Suppressor macrophage treated with lipopolysaccharide for 1 hour (primary cell): ENCODE results near the gene MCOLN1.
"Not testable (repeated sequence)": the region's sequence is repeated elsewhere in the genome, so short reads cannot be mapped to it uniquely, and the experiment has no call there.

Experiments
- DNase-seq, 3 donors: peaks; one replicate each; pipeline ENCODE4 v3.0.0-alpha.2; 2020 to 2022

Gene MCOLN1

DNA sequence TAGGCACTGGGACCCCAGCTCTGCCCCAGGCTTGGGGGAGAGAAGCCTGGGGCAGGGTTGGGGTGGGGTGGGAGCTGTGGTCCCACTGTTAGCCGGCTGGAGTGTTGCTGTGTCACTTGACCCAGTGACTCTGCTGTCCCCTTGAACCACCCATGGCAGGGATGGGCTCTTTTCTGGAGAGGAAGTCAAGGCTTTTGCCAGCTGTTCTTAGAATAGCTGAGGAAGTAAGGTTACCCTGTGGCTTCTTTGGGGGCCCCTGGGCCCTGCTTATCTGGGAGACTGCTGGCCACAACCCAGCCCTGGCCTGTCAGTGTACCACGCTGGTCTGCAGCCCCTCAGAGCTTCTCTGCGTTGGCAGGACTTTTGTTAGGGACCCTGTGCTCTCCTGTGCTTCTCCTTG, 22.2 kb downstream of the MCOLN1 start:
- peak; percentile 57 to 66 (median 60) for DNase-seq

DNA sequence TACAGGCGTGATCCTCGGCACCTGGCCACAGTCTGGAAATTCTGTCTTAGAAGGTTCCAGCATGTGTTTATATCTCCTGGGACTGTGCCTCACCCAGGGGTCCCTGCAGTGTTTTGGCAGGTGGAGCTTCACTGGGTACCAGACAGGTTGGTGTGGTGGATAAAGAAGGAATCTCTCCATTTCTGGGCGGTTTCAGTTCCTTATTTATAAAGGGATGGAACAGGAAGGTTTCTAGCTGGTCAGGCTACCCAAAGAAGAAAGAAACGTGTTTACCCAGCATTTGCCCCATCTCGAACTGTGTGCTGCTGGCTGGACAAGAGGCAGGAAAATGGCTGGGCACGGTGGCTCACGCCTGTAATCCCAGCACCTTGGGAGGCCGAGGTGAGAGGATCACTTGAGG, 22.9 kb downstream of the MCOLN1 start:
- DNase-seq: peak; percentile 14 to 31 (median 26)

DNA sequence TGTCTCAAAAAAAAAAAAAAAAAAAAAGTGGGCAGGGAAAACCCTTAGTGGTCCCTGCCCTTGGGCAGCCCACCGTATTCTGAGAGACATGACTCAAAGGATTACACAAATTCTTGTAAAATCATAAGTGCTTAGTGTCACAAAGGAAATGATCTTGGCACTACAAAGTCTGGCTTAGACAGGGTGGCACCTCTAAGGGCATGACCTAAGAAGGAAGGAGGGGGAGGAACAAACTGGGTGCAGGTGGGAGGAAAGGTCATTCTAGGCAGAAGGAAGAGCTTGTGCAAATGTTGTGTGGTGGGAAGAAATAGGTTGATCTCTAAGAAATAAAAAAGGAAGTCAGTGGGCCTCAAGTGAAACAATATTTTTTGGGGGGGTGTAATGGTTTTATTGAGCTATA, 23.5 kb downstream of the MCOLN1 start:
- DNase-seq: peak; percentile 58 to 71 (median 66)

DNA sequence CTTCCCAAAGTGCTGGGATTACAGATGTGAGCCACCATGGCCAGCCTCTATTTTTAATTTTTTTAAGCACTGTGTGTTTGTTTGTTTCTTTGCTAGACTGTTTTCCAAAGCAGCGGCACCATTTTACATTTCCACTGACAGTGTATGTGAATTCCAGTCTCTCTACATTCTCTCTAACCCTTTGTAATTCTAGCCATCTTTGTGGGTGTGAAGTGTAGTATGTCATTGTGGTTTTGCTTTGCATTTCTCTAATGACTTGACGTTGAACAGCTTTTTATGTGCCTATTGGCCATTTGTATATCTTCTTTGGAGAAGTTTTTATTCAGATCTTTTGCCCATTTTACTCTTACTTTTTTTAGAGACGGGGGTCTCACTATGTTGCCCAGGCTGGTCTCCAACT, 24.7 kb downstream of the MCOLN1 start:
- DNase-seq: peak in 1 of 3 donors; percentile 24

DNA sequence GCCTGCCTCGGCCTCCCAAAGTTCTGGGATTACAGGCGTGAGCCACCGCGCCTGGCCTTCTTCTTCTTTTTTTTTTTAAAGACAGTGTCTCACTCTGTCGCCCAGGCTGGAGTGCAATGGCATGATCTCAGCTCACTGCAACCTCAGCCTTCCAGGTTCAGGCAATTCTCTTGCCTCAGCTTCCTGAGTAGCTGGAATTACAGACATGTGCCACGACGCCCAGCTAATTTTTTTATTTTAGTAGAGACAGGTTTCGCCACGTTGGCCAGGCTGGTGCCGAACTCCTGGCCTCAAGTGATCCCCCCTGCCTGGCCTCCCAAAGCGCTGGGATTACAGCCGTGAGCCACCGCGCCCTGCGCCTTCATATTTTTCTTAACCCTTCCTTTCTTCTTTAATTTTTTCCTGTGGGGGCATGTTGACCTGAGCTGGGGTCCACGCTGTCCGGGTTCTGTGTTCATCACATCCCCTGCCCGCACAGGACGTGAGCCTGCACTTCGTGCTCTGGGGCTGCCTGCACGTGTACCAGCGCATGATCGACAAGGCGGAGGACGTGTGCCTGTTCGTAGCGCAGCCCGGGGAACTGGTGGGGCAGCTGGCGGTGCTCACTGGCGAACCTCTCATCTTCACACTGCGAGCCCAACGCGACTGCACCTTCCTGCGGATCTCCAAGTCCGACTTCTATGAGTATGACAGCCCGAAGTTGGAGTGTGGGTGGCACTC, 27.2 kb downstream of the MCOLN1 start:
- no peak for DNase-seq

DNA sequence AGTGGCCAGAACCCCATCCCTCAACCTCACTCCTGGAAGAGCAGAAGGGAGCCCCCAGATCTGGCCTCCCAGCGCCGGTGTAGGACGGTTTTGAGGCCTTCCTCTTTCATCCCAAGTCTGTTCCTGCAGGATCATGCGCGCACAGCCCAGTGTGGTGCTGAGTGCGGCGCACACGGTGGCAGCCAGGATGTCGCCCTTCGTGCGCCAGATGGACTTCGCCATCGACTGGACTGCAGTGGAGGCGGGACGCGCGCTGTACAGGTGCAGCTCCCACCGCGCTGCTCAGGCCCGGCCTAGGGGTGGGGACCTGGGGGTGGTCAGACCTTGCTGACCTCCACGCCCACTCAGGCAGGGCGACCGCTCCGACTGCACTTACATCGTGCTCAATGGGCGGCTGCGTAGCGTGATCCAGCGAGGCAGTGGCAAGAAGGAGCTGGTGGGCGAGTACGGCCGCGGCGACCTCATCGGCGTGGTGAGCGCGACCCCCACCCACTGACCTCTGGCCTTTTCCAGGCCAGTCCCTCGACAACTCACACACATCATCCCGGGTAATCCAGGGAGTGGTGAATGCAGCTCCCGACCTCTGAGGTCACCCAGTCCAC, 27.8 kb downstream of the MCOLN1 start:
- no peak for DNase-seq

DNA sequence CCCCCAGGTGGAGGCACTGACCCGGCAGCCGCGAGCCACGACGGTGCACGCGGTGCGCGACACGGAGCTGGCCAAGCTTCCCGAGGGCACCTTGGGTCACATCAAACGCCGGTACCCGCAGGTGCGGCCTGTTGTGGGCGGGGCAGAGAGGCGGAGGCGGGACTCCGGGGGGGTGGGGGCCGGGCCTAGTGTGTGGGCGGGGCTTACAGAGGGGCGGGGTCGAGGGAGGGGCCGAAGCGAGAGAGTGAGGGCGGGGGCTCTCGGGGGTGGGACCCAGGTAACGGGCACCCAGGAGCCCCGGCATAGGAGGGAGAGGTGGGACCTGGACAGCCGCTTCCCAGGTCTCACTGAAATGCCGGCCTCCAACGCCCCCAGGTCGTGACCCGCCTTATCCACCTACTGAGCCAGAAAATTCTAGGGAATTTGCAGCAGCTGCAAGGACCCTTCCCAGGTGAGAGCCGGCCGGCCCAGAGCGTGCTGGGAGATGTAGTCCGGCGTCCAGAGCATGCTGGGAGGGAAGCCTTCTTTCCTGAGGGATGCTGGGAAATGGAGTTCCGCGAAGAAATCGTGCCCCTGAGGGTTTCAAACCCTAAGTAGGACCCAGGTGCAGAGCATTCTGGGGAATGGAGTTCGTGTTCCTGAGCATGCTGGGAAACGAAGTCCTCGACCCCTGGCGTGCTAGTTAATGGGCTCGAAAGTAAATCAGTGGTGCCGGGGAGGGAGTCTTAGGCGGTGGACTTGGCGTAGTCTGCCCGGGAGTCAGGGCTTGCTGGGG, 28.8 kb downstream of the MCOLN1 start:
- DNase-seq: no peak

DNA sequence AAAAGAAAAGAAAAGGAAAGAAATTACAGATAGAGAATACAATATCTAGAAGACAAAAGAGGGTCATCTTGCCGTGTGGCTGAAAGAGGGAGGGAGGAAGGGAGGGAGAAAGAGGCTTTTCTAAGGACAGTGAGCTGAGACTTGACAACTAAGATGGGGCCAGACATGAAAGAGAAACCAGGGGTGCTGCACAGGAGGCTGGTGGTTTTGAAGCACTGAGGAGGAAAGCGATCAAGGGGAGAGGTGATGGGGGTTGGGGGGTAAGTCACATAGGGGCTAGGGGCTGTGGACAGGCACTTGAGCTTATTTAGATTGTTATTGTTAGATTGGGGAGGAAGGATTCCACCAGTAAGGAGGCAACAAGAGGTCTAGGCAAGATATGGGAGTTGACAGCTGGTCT, 30.4 kb downstream of the MCOLN1 start:
- DNase-seq: no peak

DNA sequence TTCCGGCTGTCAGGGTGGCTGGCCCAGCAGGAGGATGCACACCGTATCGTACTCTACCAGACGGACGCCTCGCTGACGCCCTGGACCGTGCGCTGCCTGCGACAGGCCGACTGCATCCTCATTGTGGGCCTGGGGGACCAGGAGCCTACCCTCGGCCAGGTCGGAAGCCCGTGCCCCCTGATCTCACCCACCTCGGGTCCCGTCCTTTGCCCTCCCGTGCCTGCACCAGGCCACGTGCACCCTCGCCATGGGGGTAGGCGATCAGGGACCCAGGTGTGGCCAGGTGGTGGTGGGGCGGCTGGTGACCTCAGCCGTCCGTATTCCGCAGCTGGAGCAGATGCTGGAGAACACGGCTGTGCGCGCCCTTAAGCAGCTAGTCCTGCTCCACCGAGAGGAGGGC, 32.1 kb downstream of the MCOLN1 start:
- no peak for DNase-seq

DNA sequence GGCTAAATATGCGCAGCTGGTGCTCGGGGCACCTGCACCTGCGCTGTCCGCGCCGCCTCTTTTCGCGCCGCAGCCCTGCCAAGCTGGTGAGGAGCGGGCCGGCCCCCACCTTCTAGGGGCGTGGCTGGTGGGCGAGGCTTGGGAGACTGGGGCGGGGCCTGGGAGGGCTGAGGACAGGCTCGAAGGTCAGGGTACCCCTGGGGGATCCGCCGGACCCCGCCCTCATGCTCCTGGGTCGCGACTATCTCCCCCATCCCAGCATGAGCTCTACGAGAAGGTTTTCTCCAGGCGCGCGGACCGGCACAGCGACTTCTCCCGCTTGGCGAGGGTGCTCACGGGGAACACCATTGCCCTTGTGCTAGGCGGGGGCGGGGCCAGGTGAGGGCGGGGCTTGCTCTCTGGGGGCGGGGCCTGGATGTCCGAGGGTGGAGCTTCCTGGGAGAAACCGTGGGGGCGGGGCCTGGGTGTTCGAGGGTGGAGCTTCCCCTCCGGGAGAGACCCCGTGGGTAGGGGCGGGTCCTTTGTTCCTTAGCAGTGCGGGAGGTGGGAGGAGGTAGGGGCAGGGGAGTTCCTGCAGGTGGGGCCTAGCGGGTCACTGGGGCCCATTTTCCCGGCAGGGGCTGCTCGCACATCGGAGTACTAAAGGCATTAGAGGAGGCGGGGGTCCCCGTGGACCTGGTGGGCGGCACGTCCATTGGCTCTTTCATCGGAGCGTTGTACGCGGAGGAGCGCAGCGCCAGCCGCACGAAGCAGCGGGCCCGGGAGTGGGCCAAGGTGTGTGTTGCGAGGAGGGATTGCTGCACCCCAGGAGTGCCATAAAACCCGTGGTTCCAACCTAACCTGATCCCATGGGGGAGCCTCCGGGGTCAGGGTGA, 32.8 kb downstream of the MCOLN1 start:
- DNase-seq: peak in 1 of 3 donors; percentile 29

DNA sequence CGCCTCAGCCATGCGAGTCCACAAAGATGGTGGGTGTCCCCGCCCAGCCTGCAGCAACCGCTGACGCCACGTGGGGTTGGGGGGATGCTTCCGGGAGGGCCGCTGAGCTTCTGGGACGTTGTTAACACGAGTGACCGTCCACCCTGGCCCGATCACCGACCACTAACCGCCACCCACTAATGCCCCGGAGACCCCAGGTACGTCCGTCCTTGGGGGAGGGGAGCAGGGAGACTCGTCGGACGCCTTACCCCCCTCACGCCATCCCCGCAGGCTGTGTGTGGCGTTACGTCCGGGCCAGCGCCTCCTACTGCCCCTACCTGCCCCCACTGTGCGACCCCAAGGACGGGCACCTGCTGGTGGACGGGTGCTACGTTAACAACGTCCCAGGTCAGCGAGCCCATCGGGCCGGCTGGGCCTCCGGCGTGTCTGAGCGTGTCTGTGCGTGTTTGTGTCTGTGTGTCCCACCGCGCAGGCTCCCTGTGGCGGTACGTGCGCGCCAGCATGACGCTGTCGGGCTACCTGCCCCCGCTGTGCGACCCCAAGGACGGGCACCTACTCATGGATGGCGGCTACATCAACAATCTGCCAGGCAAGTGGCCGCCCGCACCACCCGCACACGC, 34.4 kb downstream of the MCOLN1 start:
- no peak for DNase-seq

DNA sequence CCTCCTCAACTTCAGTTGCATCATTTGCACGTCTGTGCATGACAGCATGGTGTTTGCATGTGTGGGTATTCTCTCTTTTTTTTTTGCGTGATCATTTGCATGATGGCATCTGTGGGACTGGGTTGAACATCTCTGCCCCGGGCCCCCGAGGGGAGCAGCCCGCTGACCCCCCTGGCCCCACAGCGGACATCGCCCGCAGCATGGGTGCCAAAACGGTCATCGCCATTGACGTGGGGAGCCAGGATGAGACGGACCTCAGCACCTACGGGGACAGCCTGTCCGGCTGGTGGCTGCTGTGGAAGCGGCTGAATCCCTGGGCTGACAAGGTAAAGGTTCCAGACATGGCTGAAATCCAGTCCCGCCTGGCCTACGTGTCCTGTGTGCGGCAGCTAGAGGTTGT, 36.2 kb downstream of the MCOLN1 start:
- no peak for DNase-seq

DNA sequence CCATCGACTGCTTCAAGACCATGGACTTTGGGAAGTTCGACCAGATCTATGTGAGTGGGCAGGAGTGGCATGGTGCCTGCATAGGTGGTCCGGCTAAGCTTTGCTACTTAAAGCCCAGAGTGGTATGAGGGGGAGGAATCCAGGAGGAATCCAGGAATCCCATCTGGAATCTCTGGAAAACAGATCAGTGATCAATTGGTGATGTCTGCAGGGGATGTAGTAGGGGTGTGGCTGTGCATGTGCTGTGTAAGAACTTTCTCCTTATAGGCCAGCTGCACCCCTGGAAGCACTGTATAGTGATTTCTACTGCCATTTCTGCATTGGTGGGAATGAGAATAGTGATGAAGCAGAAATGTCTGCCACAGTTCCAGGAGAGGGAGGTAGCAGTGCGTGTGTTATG, 36.7 kb downstream of the MCOLN1 start:
- DNase-seq: no peak

DNA sequence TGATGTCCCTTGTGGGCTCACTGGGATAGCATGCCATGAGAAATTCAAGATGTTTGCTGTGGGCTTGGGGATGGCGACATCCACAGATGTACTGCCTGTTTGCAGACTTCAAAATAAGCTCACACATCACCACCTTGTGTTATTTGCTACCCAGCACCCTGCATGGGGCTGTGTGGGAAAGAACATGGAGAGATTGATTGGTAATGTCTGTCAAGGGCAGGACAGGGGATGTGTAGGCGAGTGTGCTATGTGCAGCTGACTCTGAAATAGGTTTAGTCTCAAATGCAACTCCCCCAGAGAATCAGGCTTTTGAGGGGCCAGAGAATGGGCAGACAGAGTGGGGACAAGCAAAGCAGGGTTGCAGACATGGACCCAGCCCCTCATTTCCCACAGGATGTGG, 37.8 kb downstream of the MCOLN1 start:
- DNase-seq: no peak

DNA sequence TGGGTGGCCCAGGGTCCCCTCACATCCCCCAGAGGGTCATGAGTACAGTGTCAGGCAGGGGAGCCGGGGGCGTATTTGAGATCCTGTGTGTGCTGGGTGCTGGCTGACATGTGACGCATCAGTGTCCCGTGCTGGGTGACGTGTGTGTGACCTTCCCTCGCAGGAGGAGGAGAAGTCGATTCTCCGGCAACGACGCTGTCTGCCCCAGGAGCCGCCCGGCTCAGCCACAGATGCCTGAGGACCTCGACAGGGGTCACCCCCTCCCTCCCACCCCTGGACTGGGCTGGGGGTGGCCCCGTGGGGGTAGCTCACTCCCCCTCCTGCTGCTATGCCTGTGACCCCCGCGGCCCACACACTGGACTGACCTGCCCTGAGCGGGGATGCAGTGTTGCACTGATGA, 38.9 kb downstream of the MCOLN1 start:
- DNase-seq: no peak

DNA sequence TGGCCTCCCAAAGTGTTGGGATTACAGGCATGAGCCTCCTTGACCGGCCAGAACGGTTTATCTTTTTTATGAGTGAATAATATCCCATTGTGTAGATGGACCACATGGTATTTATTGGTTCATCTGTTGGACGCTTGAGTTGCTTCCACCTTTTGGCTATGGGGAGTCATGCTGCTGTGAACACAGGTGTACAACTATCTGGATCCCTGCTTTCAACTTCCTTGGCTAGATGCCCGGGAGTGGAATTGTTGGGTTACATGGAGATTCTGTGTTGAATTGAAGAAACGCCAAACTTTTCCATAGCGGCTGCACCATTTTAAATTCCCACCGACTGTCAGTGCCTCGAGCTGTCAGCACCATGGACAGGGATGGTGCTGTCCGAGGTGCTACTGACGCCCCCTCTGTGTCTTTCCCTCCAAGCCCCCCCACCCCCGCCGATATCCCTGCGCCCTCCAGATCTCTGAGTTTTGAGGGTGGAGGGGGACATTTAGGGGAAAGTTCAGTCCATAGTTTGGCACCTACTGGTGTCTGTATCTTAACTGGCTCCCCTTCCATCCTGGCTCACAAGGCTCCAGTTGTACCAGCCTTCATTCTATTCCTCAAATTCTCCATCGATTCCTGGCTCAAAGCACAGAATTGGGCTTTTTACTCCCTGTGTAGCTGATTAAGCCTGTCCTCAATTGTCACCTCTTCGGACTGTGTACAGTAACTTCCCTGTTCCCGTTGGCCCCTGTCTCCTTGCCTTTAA, 40.4 kb downstream of the MCOLN1 start:
- DNase-seq: peak in 1 of 3 donors; percentile 16

DNA sequence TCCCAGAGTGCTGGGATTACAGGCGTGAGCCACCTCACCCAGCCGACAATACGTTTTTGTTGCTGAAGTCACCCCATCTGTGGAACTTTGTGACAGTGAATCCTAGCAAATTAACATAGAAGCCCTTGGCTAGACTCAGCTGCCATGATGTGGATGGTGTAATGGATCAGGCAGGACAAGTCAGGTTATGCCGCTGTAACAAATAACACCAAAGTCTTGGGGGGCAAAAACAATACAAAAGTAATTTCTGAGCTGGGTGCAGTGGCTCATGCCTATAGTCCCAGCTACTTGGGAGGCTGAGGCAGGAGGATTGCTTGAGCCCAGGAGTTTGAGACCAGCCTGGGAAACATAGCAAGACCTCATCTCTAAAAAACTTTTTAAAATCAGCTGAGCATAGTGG, 42.4 kb downstream of the MCOLN1 start:
- DNase-seq: no peak

DNA sequence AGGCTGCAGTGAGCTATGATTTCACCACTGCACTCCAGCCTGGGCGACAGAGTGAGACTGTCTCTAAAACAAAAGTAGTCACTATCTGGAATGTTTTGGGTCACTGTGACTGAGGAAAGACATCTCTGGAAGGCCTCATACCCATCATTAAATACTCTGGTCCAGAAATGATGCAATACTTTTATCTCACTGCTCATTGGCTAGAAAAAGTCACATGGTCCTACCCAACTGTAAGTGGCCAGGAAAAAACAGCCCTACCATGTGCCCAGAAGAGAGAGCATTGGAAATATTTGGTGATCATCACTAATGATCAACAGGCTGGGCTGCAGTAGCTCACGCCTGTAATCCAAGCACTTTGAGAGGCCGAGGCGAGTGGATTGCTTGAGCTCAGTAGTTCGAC, 42.9 kb downstream of the MCOLN1 start:
- no peak for DNase-seq

DNA sequence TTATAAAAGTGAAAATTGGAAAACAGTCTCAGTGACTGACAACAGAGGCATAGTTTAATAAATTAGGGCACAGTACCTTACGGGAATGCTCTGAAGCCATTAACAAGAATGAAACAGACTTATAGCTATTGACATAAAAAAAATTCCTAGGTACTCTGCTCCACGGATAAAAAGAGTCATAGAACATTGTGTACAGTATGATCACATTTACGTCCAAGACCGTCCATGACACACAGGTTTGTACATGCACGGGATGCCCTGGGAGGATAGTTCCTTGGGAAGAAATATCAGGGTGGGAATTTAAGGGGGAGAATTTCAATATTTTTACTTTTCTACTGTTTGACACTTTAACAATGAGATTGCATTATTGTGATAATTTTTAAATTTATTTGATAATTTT, 48.3 kb downstream of the MCOLN1 start:
- no peak for DNase-seq

DNA sequence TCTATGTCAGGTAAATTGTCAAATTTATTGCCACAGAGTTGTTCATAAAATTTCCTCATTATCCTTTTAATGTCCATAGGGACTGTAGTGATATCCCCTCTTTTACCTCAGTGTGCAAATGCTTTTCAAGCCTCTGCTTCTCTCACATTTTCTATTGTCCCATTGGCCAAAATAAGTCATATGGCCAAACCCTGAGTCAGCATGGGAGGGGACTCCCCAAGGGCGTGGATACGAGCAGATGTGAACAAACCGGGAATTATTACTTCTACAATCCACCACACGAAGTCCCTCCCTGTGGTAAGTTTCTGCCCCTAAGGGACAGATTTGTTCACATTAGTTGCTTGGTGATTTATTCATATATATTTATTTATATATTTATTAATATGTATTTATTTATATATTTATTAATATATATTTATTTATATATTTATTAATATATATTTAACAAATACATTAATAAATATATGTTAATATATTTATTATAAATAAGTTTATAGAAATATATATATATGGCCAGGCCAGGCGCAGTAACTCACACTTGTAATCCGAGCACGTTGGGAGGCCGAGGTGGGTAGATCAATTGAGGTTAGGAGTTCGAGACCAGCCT, 53.1 kb downstream of the MCOLN1 start:
- peak; percentile 75 to 83 (median 82) for DNase-seq

DNA sequence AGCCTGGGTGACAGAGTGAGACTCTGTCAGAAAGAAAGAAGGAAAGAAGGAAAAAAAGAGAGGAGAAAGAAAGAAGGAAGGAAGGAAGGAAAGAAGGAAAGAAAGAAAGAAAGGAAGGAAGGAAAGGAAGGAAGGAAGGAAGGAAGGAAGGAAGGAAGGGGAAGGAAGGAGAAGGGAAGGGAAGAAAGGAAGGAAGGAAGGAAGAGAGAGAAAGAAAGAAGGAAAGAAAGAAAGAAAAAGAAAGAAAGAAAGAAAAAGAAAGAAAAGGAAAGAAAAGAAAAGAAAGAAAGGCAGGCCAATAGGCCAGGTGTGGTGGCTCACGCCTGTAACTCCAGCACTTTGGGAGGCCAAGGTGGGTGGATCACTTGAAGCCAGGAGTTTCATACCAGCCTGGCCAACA, 55.0 kb downstream of the MCOLN1 start:
- DNase-seq: not testable (repeated sequence)
